HG02884 (cell line): ENCODE results near the gene FAM89A.
"Not testable (repeated sequence)": the region's sequence is repeated elsewhere in the genome, so short reads cannot be mapped to it uniquely, and the experiment has no call there.

Source experiments
- ATAC-seq: cut with Tn5 transposase; IDR thresholded peaks from one replicate; pipeline ENCODE4 v1.9.1; 2021; ENCODE audit warnings: mild to moderate bottlenecking, moderate library complexity; ENCODE audit not compliant: unreplicated experiment

Gene FAM89A

GRCh38 chr1:231058416-231059109 lies 18.5 kb upstream of the FAM89A start:
- ATAC-seq = no peak

- no peak for ATAC-seq
Measured at GRCh38 chr1:231057410-231057809, 17.4 kb upstream of the FAM89A start.

- no peak for ATAC-seq
Measured at GRCh38 chr1:231055271-231055670, 15.2 kb upstream of the FAM89A start.

- peak; percentile 57 for ATAC-seq
Measured at GRCh38 chr1:231053493-231054162, 13.6 kb upstream of the FAM89A start.

- no peak for ATAC-seq
Measured at GRCh38 chr1:231052777-231053176, 12.7 kb upstream of the FAM89A start.

GRCh38 chr1:231050932-231051331 lies 10.9 kb upstream of the FAM89A start:
- not testable (repeated sequence) for ATAC-seq

- ATAC-seq = no peak
Measured at GRCh38 chr1:231050395-231050794, 10.3 kb upstream of the FAM89A start.

GRCh38 chr1:231049121-231049979 lies 9.3 kb upstream of the FAM89A start:
- no peak for ATAC-seq

- not testable (repeated sequence) for ATAC-seq
Measured at GRCh38 chr1:231048419-231048818, 8.4 kb upstream of the FAM89A start.

- ATAC-seq = not testable (repeated sequence)
Measured at GRCh38 chr1:231047529-231047928, 7.5 kb upstream of the FAM89A start.

GRCh38 chr1:231046730-231047395 lies 6.8 kb upstream of the FAM89A start:
- no peak for ATAC-seq

- ATAC-seq = not testable (repeated sequence)
Measured at GRCh38 chr1:231045921-231046729, 6.1 kb upstream of the FAM89A start.

GRCh38 chr1:231045286-231045685 lies 5.2 kb upstream of the FAM89A start:
- ATAC-seq = no peak

GRCh38 chr1:231044588-231044987 lies 4.5 kb upstream of the FAM89A start:
- ATAC-seq = no peak

- ATAC-seq = no peak
Measured at GRCh38 chr1:231041719-231042261, 1.7 kb upstream of the FAM89A start.

- ATAC-seq = no peak
Measured at GRCh38 chr1:231040800-231041718, 1.0 kb upstream of the FAM89A start.

- peak; percentile 35 for ATAC-seq
Measured at GRCh38 chr1:231039161-231040018, 664 bp downstream of the FAM89A start.
